H9 (cell line): ENCODE data around the gene CLEC2D. TPM values are rescaled to one million over a fixed set of nuclear protein-coding genes. Genes with fewer than 3 reads are reported as not detected.
"Not testable (repeated sequence)": the region's sequence is repeated elsewhere in the genome, so short reads cannot be mapped to it uniquely, and the experiment has no call there.

Source experiments
- DNase-seq: peaks from one replicate; pipeline ENCODE4 v3.0.0-alpha.2; 2017
- H2AFZ ChIP-seq: one replicate; pipeline ENCODE4 v1.6.1; 2013; ENCODE audit warnings: mild to moderate bottlenecking, low read length, control low read depth, moderate library complexity
- H2AK5ac ChIP-seq: 2 replicates; pipeline ENCODE4 v1.6.1; 2013; ENCODE audit warnings: low read length, control low read depth, mixed read lengths; ENCODE audit not compliant: insufficient read length
- H2BK120ac ChIP-seq: one replicate; pipeline ENCODE4 v1.6.1; 2013; ENCODE audit warnings: low read depth, mild to moderate bottlenecking, low read length, control low read depth, inconsistent platforms; ENCODE audit not compliant: poor library complexity, severe bottlenecking
- H2BK12ac ChIP-seq: 2 replicates; pipeline ENCODE4 v1.6.1; 2013; ENCODE audit warnings: low read length, control low read depth, mixed read lengths, low read depth; ENCODE audit not compliant: insufficient read length
- H2BK15ac ChIP-seq: 2 replicates; pipeline ENCODE4 v1.6.1; 2013; ENCODE audit warnings: low read depth, low read length, control low read depth
- H2BK20ac ChIP-seq: one replicate; pipeline ENCODE4 v1.6.1; 2013; ENCODE audit warnings: low read depth, mild to moderate bottlenecking, low read length, control low read depth, inconsistent platforms; ENCODE audit not compliant: poor library complexity, severe bottlenecking
- H2BK5ac ChIP-seq: 2 replicates; pipeline ENCODE4 v1.6.1; 2013; ENCODE audit warnings: low read length, control low read depth, mixed read lengths; ENCODE audit not compliant: insufficient read length
- H3K14ac ChIP-seq: 2 replicates; pipeline ENCODE4 v1.6.1; 2013; ENCODE audit warnings: low read length, control low read depth; ENCODE audit not compliant: insufficient read depth
- H3K18ac ChIP-seq: 2 replicates; pipeline ENCODE4 v1.6.1; 2013; ENCODE audit warnings: low read depth, mild to moderate bottlenecking, mixed read lengths, low read length, control low read depth; ENCODE audit not compliant: insufficient read length
- H3K23ac ChIP-seq: 2 replicates; pipeline ENCODE4 v1.6.1; 2013; ENCODE audit warnings: low read length, control low read depth, mixed read lengths, low read depth; ENCODE audit not compliant: insufficient read length
- H3K23me2 ChIP-seq: 2 replicates; pipeline ENCODE4 v1.6.1; 2013; ENCODE audit warnings: low read depth, mild to moderate bottlenecking, mixed read lengths, low read length, control low read depth; ENCODE audit not compliant: insufficient read length, poor library complexity, severe bottlenecking
- H3K27ac ChIP-seq: 2 replicates; pipeline ENCODE4 v1.5.1; 2013; ENCODE audit warnings: low read length, control low read depth, mixed read lengths, low read depth; ENCODE audit not compliant: insufficient read length
- H3K27me3 ChIP-seq: 2 replicates; pipeline ENCODE4 v1.6.1; 2013; ENCODE audit warnings: low read length, control low read depth, inconsistent platforms; ENCODE audit not compliant: insufficient read depth
- H3K4ac ChIP-seq: 2 replicates; pipeline ENCODE4 v1.6.1; 2013; ENCODE audit warnings: low read depth, mild to moderate bottlenecking, control low read depth, inconsistent platforms, low read length, moderate library complexity
- H3K4me1 ChIP-seq: 2 replicates; pipeline ENCODE4 v1.6.1; 2013; ENCODE audit warnings: low read length, control low read depth, inconsistent platforms; ENCODE audit not compliant: insufficient read depth
- H3K4me2 ChIP-seq: 2 replicates; pipeline ENCODE4 v1.6.1; 2013; ENCODE audit warnings: low read length, control low read depth, mixed read lengths; ENCODE audit not compliant: insufficient read length, insufficient read depth
- H3K56ac ChIP-seq: 2 replicates; pipeline ENCODE4 v1.6.1; 2013; ENCODE audit warnings: low read depth, mild to moderate bottlenecking, mixed read lengths, low read length, control low read depth; ENCODE audit not compliant: insufficient read length
- H3K79me1 ChIP-seq: 2 replicates; pipeline ENCODE4 v1.6.1; 2013; ENCODE audit warnings: low read depth, mild to moderate bottlenecking, moderate library complexity, low read length, control low read depth, inconsistent platforms; ENCODE audit not compliant: insufficient read depth, poor library complexity, severe bottlenecking
- H3K79me2 ChIP-seq: 2 replicates; pipeline ENCODE4 v1.6.1; 2013; ENCODE audit warnings: low read length, control low read depth, inconsistent platforms; ENCODE audit not compliant: insufficient read depth
- H3K9ac ChIP-seq: 2 replicates; pipeline ENCODE4 v1.6.1; 2013; ENCODE audit warnings: low read length, control low read depth, mixed read lengths; ENCODE audit not compliant: insufficient read length; ENCODE audit errors: extremely low read depth
- H3K9me3 ChIP-seq: one replicate; pipeline ENCODE4 v1.6.1; 2013; ENCODE audit warnings: low read depth, low read length, inconsistent platforms; ENCODE audit not compliant: control insufficient read depth
- H3T11ph ChIP-seq: one replicate; pipeline ENCODE4 v1.6.1; 2013; ENCODE audit warnings: mild to moderate bottlenecking, low read length, control low read depth, inconsistent platforms
- H4K20me1 ChIP-seq: one replicate; pipeline ENCODE4 v1.6.1; 2013; ENCODE audit not compliant: control insufficient read depth, insufficient read length, insufficient read depth
- H4K5ac ChIP-seq: 2 replicates; pipeline ENCODE4 v1.6.1; 2013; ENCODE audit warnings: low read depth, mild to moderate bottlenecking, mixed read lengths, low read length, control low read depth; ENCODE audit not compliant: insufficient read length
- H4K8ac ChIP-seq: replicated peaks from 2 replicates; pipeline ENCODE4 v1.6.1; 2013; ENCODE audit warnings: low read length, control low read depth, mixed read lengths, low read depth; ENCODE audit not compliant: insufficient read length
- H4K91ac ChIP-seq: 2 replicates; pipeline ENCODE4 v1.6.1; 2013; ENCODE audit warnings: low read depth, mild to moderate bottlenecking, moderate library complexity, mixed read lengths, low read length, control low read depth; ENCODE audit not compliant: insufficient read length
- H3K27ac Mint-ChIP-seq, 3 experiments: 2 replicates in 2 of 3; 3 replicates in 1 of 3; pipeline ENCODE4 v1.8.0; 2020 to 2021; ENCODE audit warnings: mixed read lengths in 3 of 3, mild to moderate bottlenecking in 1 of 3, moderate library complexity in 1 of 3
- H3K27me3 Mint-ChIP-seq: 2 replicates; pipeline ENCODE4 v1.8.0; 2021; ENCODE audit warnings: low read depth, mild to moderate bottlenecking, moderate library complexity, mixed read lengths
- H3K36me3 Mint-ChIP-seq, 3 experiments: 2 replicates in 2 of 3; 3 replicates in 1 of 3; pipeline ENCODE4 v1.8.0; 2020 to 2021; ENCODE audit warnings: low read depth in 3 of 3, mixed read lengths in 3 of 3; ENCODE audit not compliant: insufficient read depth in 1 of 3
- H3K4me1 Mint-ChIP-seq, 2 experiments: 2 replicates each; pipeline ENCODE4 v1.8.0; 2020; ENCODE audit warnings: mixed read lengths in 2 of 2
- H3K4me3 Mint-ChIP-seq, 2 experiments: 2 replicates in 1 of 2; 3 replicates in 1 of 2; pipeline ENCODE4 v1.8.0; 2020 to 2021; ENCODE audit warnings: mild to moderate bottlenecking in 2 of 2, mixed read lengths in 2 of 2, moderate library complexity in 1 of 2
- H3K9me3 Mint-ChIP-seq, 2 experiments: 2 replicates in 1 of 2; 3 replicates in 1 of 2; pipeline ENCODE4 v1.8.0; 2020; ENCODE audit warnings: mild to moderate bottlenecking in 2 of 2, mixed read lengths in 2 of 2, moderate library complexity in 1 of 2
- WGBS: extraction: QIAGEN DNeasy Blood & Tissue Kit; methylation state at CpG from one replicate; pipeline ENCODE4 v1.1.7; 2013; ENCODE audit warnings: missing lambda C conversion rate, low lambda C conversion rate, mixed read lengths; ENCODE audit not compliant: insufficient read length; ENCODE audit errors: extremely low coverage; 5-methylcytosine and 5-hydroxymethylcytosine counted together
- total RNA-seq: library from RNA; stranded (reverse); gene quantifications from 2 replicates; pipeline ENCODE4 v1.2.1, GENCODE V29; 2021

The CLEC2D gene
- total RNA-seq, 1 experiment from 2014 or later = 2.1 TPM

DNA sequence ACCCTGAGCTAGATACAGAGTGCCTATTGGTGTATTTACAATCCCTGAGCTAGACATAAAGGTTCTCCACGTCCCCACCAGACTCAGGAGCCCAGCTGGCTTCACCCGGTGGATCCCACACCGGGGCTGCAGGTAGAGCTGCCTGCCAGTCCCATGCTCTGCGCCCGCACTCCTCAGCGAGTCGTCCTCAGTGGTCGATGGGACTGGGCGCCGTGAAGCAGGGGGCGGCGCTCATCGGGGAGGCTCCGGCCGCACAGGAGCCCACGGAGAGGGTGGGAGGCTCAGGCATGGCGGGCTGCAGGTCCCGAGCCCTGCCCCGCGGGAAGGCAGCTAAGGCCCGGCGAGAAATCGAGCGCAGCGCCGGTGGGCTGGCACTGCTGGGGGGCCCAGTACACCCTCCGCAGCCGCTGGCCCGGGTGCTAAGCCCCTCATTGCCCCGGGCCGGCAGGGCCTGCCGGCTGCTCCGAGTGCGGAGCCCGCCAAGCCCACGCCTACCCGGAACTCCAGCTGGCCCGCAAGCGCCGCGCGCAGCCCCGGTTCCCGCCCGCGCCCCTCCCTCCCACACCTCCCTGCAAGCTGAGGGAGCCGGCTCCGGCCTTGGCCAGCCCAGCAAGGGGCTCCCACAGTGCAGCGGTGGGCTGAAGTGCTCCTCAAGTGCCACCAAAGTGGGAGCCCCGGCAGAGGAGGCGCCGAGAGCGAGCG is 70.0 kb downstream of the CLEC2D start:
- H3K9ac ChIP-seq, H3K36me3 Mint-ChIP-seq, H3T11ph ChIP-seq, H2BK12ac ChIP-seq, H4K8ac ChIP-seq, H3K14ac ChIP-seq, H3K9me3 ChIP-seq, H3K27ac Mint-ChIP-seq, H3K4ac ChIP-seq, H3K4me3 Mint-ChIP-seq, DNase-seq, H3K9me3 Mint-ChIP-seq, H4K5ac ChIP-seq, H3K23ac ChIP-seq, H3K4me2 ChIP-seq, H2BK5ac ChIP-seq, H3K27me3 Mint-ChIP-seq, H3K4me1 ChIP-seq, H3K18ac ChIP-seq, H4K91ac ChIP-seq, H3K27ac ChIP-seq, H2AFZ ChIP-seq, H3K27me3 ChIP-seq, H3K79me2 ChIP-seq, H2BK15ac ChIP-seq, H3K23me2 ChIP-seq, H2BK120ac ChIP-seq, H3K79me1 ChIP-seq, H2AK5ac ChIP-seq, H3K56ac ChIP-seq, H2BK20ac ChIP-seq, H3K4me1 Mint-ChIP-seq, H4K20me1 ChIP-seq: not testable (repeated sequence)
- WGBS = no CpG with 5 or more reads among the region's 54 CpGs
